ENCODE measurements around the gene HDAC7.

HDAC7 gene

GRCh38 chr12:47856094-47856493 lies 36.4 kb upstream of the HDAC7 start:
- TF ChIP-seq, protein P1, sequence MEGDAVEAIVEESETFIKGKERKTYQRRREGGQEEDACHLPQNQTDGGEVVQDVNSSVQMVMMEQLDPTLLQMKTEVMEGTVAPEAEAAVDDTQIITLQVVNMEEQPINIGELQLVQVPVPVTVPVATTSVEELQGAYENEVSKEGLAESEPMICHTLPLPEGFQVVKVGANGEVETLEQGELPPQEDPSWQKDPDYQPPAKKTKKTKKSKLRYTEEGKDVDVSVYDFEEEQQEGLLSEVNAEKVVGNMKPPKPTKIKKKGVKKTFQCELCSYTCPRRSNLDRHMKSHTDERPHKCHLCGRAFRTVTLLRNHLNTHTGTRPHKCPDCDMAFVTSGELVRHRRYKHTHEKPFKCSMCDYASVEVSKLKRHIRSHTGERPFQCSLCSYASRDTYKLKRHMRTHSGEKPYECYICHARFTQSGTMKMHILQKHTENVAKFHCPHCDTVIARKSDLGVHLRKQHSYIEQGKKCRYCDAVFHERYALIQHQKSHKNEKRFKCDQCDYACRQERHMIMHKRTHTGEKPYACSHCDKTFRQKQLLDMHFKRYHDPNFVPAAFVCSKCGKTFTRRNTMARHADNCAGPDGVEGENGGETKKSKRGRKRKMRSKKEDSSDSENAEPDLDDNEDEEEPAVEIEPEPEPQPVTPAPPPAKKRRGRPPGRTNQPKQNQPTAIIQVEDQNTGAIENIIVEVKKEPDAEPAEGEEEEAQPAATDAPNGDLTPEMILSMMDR (IDR thresholded peaks at IDR 0.05) = no peak
- Histone ChIP-seq H3K9me3 (ENCODE audit: control insufficient read depth, low read length) (no peaks in the 10 kb centered on the region), H3K36me3 (ENCODE audit: control insufficient read depth, insufficient read depth, low read length) (no peaks in the 10 kb centered on the region)

DNA sequence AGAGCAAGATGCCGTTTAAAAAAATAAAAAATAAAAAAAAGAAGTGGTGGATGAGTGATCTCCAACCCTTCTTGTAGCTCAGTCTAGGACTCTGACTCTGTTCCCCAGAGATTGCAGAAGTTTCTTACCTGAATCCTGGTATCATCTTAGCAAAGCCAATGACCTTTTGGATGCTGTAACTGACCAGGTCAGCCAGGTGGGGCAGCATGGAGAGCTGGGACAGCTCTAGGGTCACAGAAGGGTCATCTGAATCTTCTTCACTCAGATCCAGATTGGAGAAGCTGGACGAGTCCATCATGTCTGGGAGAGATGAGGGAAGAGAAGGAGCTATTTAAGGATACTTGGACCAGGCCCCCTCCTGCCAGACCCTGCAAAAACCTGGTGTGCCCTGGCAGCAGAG lies 35.8 kb upstream of the HDAC7 start:
- no peak overlapping the region for H3K9ac ChIP-seq
- TF ChIP-seq, protein P1 (IDR thresholded peaks at IDR 0.05) = peak; percentile 19
- H3K27ac ChIP-seq = peak overlapping the region; percentile 12
- H3K36me3 ChIP-seq (ENCODE audit: control insufficient read depth, insufficient read depth, low read length) = no peaks in the 10 kb centered on the region
- H2AFZ ChIP-seq = no peak overlapping the region
- no peaks in the 10 kb centered on the region for H3K27me3 ChIP-seq (ENCODE audit: control insufficient read depth, insufficient read depth, low read length)
- no peak overlapping the region for H3K4me2 ChIP-seq (ENCODE audit: low read length)
- H3K79me2 ChIP-seq = peaks cover 7% of the 10 kb centered on the region
- H3K4me3 ChIP-seq (ENCODE audit: low read depth, low read length) = no peak overlapping the region
- peaks cover 32% of the 10 kb centered on the region for H3K4me1 ChIP-seq
- no peaks in the 10 kb centered on the region for H3K9me3 ChIP-seq (ENCODE audit: control insufficient read depth, low read length)

More at GRCh38 chr12:47856094-47856493, 36.4 kb upstream of the HDAC7 start:
- H3K4me3 ChIP-seq (ENCODE audit: low read depth, low read length) = no peak overlapping the region
- no peak overlapping the region for H2AFZ ChIP-seq
- H3K79me2 ChIP-seq = peaks cover 11% of the 10 kb centered on the region
- no peaks in the 10 kb centered on the region for H3K27me3 ChIP-seq (ENCODE audit: control insufficient read depth, insufficient read depth, low read length)
- H3K4me1 ChIP-seq = peaks cover 34% of the 10 kb centered on the region
- peak overlapping the region; percentile 12 for H3K27ac ChIP-seq
- no peak overlapping the region for H3K9ac ChIP-seq
- H3K4me2 ChIP-seq (ENCODE audit: low read length) = no peak overlapping the region

- H3K9ac ChIP-seq = no peak overlapping the region
- no peaks in the 10 kb centered on the region for H3K27me3 ChIP-seq (ENCODE audit: control insufficient read depth, insufficient read depth, low read length)
- H3K36me3 ChIP-seq (ENCODE audit: control insufficient read depth, insufficient read depth, low read length) = no peaks in the 10 kb centered on the region
- H2AFZ ChIP-seq = no peak overlapping the region
- H3K4me2 ChIP-seq (ENCODE audit: low read length) = no peak overlapping the region
- H3K79me2 ChIP-seq = peaks cover 2% of the 10 kb centered on the region
- peaks cover 33% of the 10 kb centered on the region for H3K4me1 ChIP-seq
- TF ChIP-seq, protein P1 (IDR thresholded peaks at IDR 0.05) = no peak
- no peak overlapping the region for H3K27ac ChIP-seq
- no peaks in the 10 kb centered on the region for H3K9me3 ChIP-seq (ENCODE audit: control insufficient read depth, low read length)
- no peak overlapping the region for H3K4me3 ChIP-seq (ENCODE audit: low read depth, low read length)
Observed at GRCh38 chr12:47854531-47854930, 34.8 kb upstream of the HDAC7 start.

GRCh38 chr12:47852096-47852571 lies 32.4 kb upstream of the HDAC7 start:
- Histone ChIP-seq H3K4me2 (ENCODE audit: low read length) (no peak overlapping the region), H3K36me3 (ENCODE audit: control insufficient read depth, insufficient read depth, low read length) (no peaks in the 10 kb centered on the region), H3K27ac (peak overlapping the region; percentile 78), H3K4me3 (ENCODE audit: low read depth, low read length) (no peak overlapping the region), H3K9me3 (ENCODE audit: control insufficient read depth, low read length) (no peaks in the 10 kb centered on the region), H3K27me3 (ENCODE audit: control insufficient read depth, insufficient read depth, low read length) (no peaks in the 10 kb centered on the region), H3K9ac (no peak overlapping the region), H3K4me1 (peaks cover 29% of the 10 kb centered on the region), H2AFZ (no peak overlapping the region), H3K79me2 (no peaks in the 10 kb centered on the region)
- TF ChIP-seq, protein P1 (IDR thresholded peaks at IDR 0.05) = no peak

DNA sequence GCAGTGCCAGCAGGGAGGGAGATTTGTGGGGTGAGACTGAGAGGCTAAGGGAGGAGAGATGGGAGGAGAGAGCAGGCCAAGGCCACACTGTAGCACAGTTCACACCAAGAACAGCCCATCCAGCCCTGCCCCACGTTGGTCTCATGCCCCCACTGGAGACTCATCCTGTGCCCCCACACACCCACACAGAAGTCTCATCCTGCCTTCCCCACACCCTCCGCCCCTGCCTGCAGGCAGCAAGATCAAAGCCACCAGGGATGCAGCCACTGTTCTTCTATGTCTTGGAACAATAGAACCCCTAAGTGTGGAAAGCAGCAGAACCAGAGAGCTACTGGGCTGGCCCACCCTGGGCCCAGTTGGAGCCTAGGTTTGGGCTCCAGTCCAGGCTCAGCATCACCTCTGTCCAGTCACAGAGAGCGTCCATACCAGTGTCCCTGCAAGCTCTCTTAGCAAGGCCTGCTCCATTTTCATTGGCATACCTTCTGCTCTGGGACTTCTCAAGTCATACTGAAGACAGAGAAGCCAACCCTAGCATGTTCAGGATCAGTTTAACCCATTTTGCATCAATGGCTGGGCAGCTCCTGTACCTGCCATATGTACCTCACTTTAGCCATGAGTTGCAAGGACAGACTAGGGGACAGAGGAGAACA lies 31.7 kb upstream of the HDAC7 start:
- Histone ChIP-seq H3K9me3 (ENCODE audit: control insufficient read depth, low read length) (no peaks in the 10 kb centered on the region), H3K4me2 (ENCODE audit: low read length) (peak overlapping the region; percentile 1), H3K4me3 (ENCODE audit: low read depth, low read length) (no peak overlapping the region), H3K27ac (peak overlapping the region; percentile 78), H2AFZ (no peak overlapping the region), H3K79me2 (no peaks in the 10 kb centered on the region), H3K4me1 (peaks cover 29% of the 10 kb centered on the region), H3K9ac (no peak overlapping the region), H3K36me3 (ENCODE audit: control insufficient read depth, insufficient read depth, low read length) (no peaks in the 10 kb centered on the region), H3K27me3 (ENCODE audit: control insufficient read depth, insufficient read depth, low read length) (no peaks in the 10 kb centered on the region)
- TF ChIP-seq, protein P1 (IDR thresholded peaks at IDR 0.05) = no peak

Data from parathyroid adenoma (tissue), 2 donors.